ENCODE data around the gene EML6. TPM values are rescaled to one million over a fixed set of nuclear protein-coding genes. Genes with fewer than 3 reads are reported as not detected.

The EML6 gene
- total RNA-seq, 2 experiments from 2014 or later: 0.96 to 1.2 TPM

- Mint-ChIP-seq H3K4me3 (no peak overlapping the region), H3K27ac (no peak overlapping the region), H3K9me3 (no peaks in the 10 kb centered on the region), H3K27me3 (peaks cover 9% of the 10 kb centered on the region), H3K4me1 (peaks cover 5% of the 10 kb centered on the region), H3K36me3 (ENCODE audit: low read depth) (no peaks in the 10 kb centered on the region)
- no peak for DNase-seq
- POLR2A ChIA-PET: no interaction called here
- CTCF ChIA-PET: interaction anchor here (1.9 kb wide), 1 partner anchor 42 kb away, joined by 4 read pairs; no protein-coding TSS in a partner anchor
Observed at GRCh38 chr2:54909001-54909400, 185.5 kb downstream of the EML6 start.

GRCh38 chr2:54912305-54912704 lies 188.8 kb downstream of the EML6 start:
- H3K36me3 Mint-ChIP-seq (ENCODE audit: low read depth): no peaks in the 10 kb centered on the region
- CTCF ChIA-PET: interaction anchor here (0.6 to 1.1 kb wide), 2 partner anchors 10 to 219 kb away, joined by 3 read pairs; no protein-coding TSS in a partner anchor
- POLR2A ChIA-PET: no interaction called here

GRCh38 chr2:54912893-54913292 lies 189.4 kb downstream of the EML6 start:
- ChIA-PET CTCF (interaction anchor here (1.1 kb wide), 1 partner anchor 218 kb away, joined by 3 read pairs; no protein-coding TSS in a partner anchor), POLR2A (no interaction called here)
- H3K9me3 Mint-ChIP-seq: no peaks in the 10 kb centered on the region
- no peak overlapping the region for H3K4me3 Mint-ChIP-seq
- H3K27ac Mint-ChIP-seq: no peak overlapping the region
- no peaks in the 10 kb centered on the region for H3K4me1 Mint-ChIP-seq
- no peak for DNase-seq
- H3K27me3 Mint-ChIP-seq: peaks cover 12% of the 10 kb centered on the region
- no peaks in the 10 kb centered on the region for H3K36me3 Mint-ChIP-seq (ENCODE audit: low read depth)

More at GRCh38 chr2:54912305-54912704, 188.8 kb downstream of the EML6 start:
- H3K27me3 Mint-ChIP-seq: peaks cover 9% of the 10 kb centered on the region
- H3K4me3 Mint-ChIP-seq: no peak overlapping the region
- H3K4me1 Mint-ChIP-seq: no peaks in the 10 kb centered on the region
- H3K9me3 Mint-ChIP-seq: no peaks in the 10 kb centered on the region
- no peak for DNase-seq
- H3K27ac Mint-ChIP-seq: no peak overlapping the region

- ChIA-PET CTCF (no interaction called here), POLR2A (no interaction called here)
- Mint-ChIP-seq H3K4me1 (peaks cover 3% of the 10 kb centered on the region), H3K27me3 (peaks cover 15% of the 10 kb centered on the region), H3K36me3 (ENCODE audit: low read depth) (no peaks in the 10 kb centered on the region), H3K9me3 (peaks cover 2% of the 10 kb centered on the region), H3K27ac (no peak overlapping the region), H3K4me3 (no peak overlapping the region)
- DNase-seq: no peak
Observed at GRCh38 chr2:54914637-54915036, 191.2 kb downstream of the EML6 start.

GRCh38 chr2:54915101-54915500 lies 191.6 kb downstream of the EML6 start:
- Mint-ChIP-seq H3K4me1 (peaks cover 3% of the 10 kb centered on the region), H3K27ac (no peak overlapping the region), H3K36me3 (ENCODE audit: low read depth) (no peaks in the 10 kb centered on the region), H3K4me3 (no peak overlapping the region), H3K9me3 (peaks cover 2% of the 10 kb centered on the region), H3K27me3 (peaks cover 15% of the 10 kb centered on the region)
- DNase-seq: no peak
- ChIA-PET POLR2A (no interaction called here), CTCF (no interaction called here)

- Mint-ChIP-seq H3K4me3 (no peak overlapping the region), H3K27me3 (peaks cover 26% of the 10 kb centered on the region), H3K27ac (no peak overlapping the region), H3K9me3 (peaks cover 7% of the 10 kb centered on the region), H3K36me3 (ENCODE audit: low read depth) (no peaks in the 10 kb centered on the region), H3K4me1 (peaks cover 3% of the 10 kb centered on the region)
- DNase-seq: no peak
- ChIA-PET POLR2A (no interaction called here), CTCF (no interaction called here)
Observed at GRCh38 chr2:54916637-54917036, 193.2 kb downstream of the EML6 start.

- CTCF ChIA-PET: interaction anchor here (1.0 kb wide), 1 partner anchor 21 kb away, joined by 3 read pairs; no protein-coding TSS in a partner anchor
- no peak for DNase-seq
- POLR2A ChIA-PET: no interaction called here
- H3K9me3 Mint-ChIP-seq: peaks cover 7% of the 10 kb centered on the region
- peaks cover 3% of the 10 kb centered on the region for H3K4me1 Mint-ChIP-seq
- no peaks in the 10 kb centered on the region for H3K36me3 Mint-ChIP-seq (ENCODE audit: low read depth)
- no peak overlapping the region for H3K27ac Mint-ChIP-seq
- peaks cover 27% of the 10 kb centered on the region for H3K27me3 Mint-ChIP-seq
- no peak overlapping the region for H3K4me3 Mint-ChIP-seq
Observed at GRCh38 chr2:54918647-54919280, 195.3 kb downstream of the EML6 start.

- ChIA-PET CTCF (no interaction called here), POLR2A (no interaction called here)
- no peaks in the 10 kb centered on the region for H3K36me3 Mint-ChIP-seq (ENCODE audit: low read depth)
- no peak overlapping the region for H3K4me3 Mint-ChIP-seq
- peaks cover 7% of the 10 kb centered on the region for H3K9me3 Mint-ChIP-seq
- no peak overlapping the region for H3K27ac Mint-ChIP-seq
- no peak for DNase-seq
- H3K27me3 Mint-ChIP-seq: peaks cover 28% of the 10 kb centered on the region
- H3K4me1 Mint-ChIP-seq: peaks cover 3% of the 10 kb centered on the region
Observed at GRCh38 chr2:54920660-54921059, 197.2 kb downstream of the EML6 start.

- ChIA-PET CTCF (interaction anchor here (1.4 kb wide), 1 partner anchor 32 kb away, joined by 3 read pairs; no protein-coding TSS in a partner anchor), POLR2A (no interaction called here)
- Mint-ChIP-seq H3K4me3 (no peak overlapping the region), H3K27me3 (peaks cover 25% of the 10 kb centered on the region), H3K9me3 (peaks cover 10% of the 10 kb centered on the region), H3K4me1 (no peaks in the 10 kb centered on the region), H3K36me3 (ENCODE audit: low read depth) (no peaks in the 10 kb centered on the region), H3K27ac (no peak overlapping the region)
- no peak for DNase-seq
Observed at GRCh38 chr2:54924121-54924520, 200.7 kb downstream of the EML6 start.

- Mint-ChIP-seq H3K9me3 (peaks cover 8% of the 10 kb centered on the region), H3K4me3 (no peak overlapping the region), H3K27me3 (peaks cover 22% of the 10 kb centered on the region), H3K4me1 (no peaks in the 10 kb centered on the region), H3K36me3 (ENCODE audit: low read depth) (no peaks in the 10 kb centered on the region), H3K27ac (no peak overlapping the region)
- ChIA-PET POLR2A (no interaction called here), CTCF (interaction anchor here (1.4 kb wide), 1 partner anchor 31 kb away, joined by 3 read pairs; no protein-coding TSS in a partner anchor)
- no peak for DNase-seq
Observed at GRCh38 chr2:54925022-54925421, 201.6 kb downstream of the EML6 start.

GRCh38 chr2:54927085-54927750 lies 203.8 kb downstream of the EML6 start:
- H3K4me1 Mint-ChIP-seq: no peaks in the 10 kb centered on the region
- no peaks in the 10 kb centered on the region for H3K36me3 Mint-ChIP-seq (ENCODE audit: low read depth)
- peaks cover 11% of the 10 kb centered on the region for H3K27me3 Mint-ChIP-seq
- no peak overlapping the region for H3K27ac Mint-ChIP-seq
- ChIA-PET POLR2A (no interaction called here), CTCF (interaction anchor here (1.0 kb wide), 1 partner anchor 68 kb away, joined by 3 read pairs; no protein-coding TSS in a partner anchor)
- no peak overlapping the region for H3K4me3 Mint-ChIP-seq
- peaks cover 3% of the 10 kb centered on the region for H3K9me3 Mint-ChIP-seq
- DNase-seq: no peak

GRCh38 chr2:54927751-54928615 lies 204.5 kb downstream of the EML6 start:
- H3K9me3 Mint-ChIP-seq: peaks cover 3% of the 10 kb centered on the region
- no peaks in the 10 kb centered on the region for H3K36me3 Mint-ChIP-seq (ENCODE audit: low read depth)
- H3K4me3 Mint-ChIP-seq: no peak overlapping the region
- ChIA-PET POLR2A (no interaction called here), CTCF (interaction anchor here (1.0 kb wide), 1 partner anchor 67 kb away, joined by 3 read pairs; no protein-coding TSS in a partner anchor)
- DNase-seq: no peak
- no peaks in the 10 kb centered on the region for H3K4me1 Mint-ChIP-seq
- no peak overlapping the region for H3K27ac Mint-ChIP-seq
- peaks cover 7% of the 10 kb centered on the region for H3K27me3 Mint-ChIP-seq

GRCh38 chr2:54928719-54929118 lies 205.3 kb downstream of the EML6 start:
- no peaks in the 10 kb centered on the region for H3K36me3 Mint-ChIP-seq (ENCODE audit: low read depth)
- CTCF ChIA-PET: no interaction called here
- H3K27ac Mint-ChIP-seq: no peak overlapping the region
- no peak for DNase-seq
- H3K4me3 Mint-ChIP-seq: no peak overlapping the region
- H3K9me3 Mint-ChIP-seq: peaks cover 3% of the 10 kb centered on the region
- POLR2A ChIA-PET: no interaction called here
- H3K4me1 Mint-ChIP-seq: no peaks in the 10 kb centered on the region
- H3K27me3 Mint-ChIP-seq: peaks cover 7% of the 10 kb centered on the region

Measured in activated CD4-positive, alpha-beta T cell treated with anti-CD3 and anti-CD28 coated beads, Interleukin-2, amount 10 ng/mL, durations not matched to agents 7 days and 5 days (primary cell).